Measurements from ENCODE around the gene ANXA4. TPM values are rescaled to one million over a fixed set of nuclear protein-coding genes. Genes with fewer than 3 reads are reported as not detected.

Gene ANXA4
- total and polyA plus RNA-seq, 2 of the 13 experiments (the other 11 are each of a cell fraction or from before 2014, with no cell fraction given) = 155 to 168 TPM

- peak; percentile 95 for TF ChIP-seq LBX2 (CRISPR knock-in tag; IDR thresholded peaks at IDR 0.05; ENCODE audit: borderline replicate concordance)
- TF ChIP-seq STAT5B (CRISPR knock-in tag; IDR thresholded peaks at IDR 0.05) = peak; percentile 61; the same call in 1 of the 2 replicates
- TF ChIP-seq, protein P1, sequence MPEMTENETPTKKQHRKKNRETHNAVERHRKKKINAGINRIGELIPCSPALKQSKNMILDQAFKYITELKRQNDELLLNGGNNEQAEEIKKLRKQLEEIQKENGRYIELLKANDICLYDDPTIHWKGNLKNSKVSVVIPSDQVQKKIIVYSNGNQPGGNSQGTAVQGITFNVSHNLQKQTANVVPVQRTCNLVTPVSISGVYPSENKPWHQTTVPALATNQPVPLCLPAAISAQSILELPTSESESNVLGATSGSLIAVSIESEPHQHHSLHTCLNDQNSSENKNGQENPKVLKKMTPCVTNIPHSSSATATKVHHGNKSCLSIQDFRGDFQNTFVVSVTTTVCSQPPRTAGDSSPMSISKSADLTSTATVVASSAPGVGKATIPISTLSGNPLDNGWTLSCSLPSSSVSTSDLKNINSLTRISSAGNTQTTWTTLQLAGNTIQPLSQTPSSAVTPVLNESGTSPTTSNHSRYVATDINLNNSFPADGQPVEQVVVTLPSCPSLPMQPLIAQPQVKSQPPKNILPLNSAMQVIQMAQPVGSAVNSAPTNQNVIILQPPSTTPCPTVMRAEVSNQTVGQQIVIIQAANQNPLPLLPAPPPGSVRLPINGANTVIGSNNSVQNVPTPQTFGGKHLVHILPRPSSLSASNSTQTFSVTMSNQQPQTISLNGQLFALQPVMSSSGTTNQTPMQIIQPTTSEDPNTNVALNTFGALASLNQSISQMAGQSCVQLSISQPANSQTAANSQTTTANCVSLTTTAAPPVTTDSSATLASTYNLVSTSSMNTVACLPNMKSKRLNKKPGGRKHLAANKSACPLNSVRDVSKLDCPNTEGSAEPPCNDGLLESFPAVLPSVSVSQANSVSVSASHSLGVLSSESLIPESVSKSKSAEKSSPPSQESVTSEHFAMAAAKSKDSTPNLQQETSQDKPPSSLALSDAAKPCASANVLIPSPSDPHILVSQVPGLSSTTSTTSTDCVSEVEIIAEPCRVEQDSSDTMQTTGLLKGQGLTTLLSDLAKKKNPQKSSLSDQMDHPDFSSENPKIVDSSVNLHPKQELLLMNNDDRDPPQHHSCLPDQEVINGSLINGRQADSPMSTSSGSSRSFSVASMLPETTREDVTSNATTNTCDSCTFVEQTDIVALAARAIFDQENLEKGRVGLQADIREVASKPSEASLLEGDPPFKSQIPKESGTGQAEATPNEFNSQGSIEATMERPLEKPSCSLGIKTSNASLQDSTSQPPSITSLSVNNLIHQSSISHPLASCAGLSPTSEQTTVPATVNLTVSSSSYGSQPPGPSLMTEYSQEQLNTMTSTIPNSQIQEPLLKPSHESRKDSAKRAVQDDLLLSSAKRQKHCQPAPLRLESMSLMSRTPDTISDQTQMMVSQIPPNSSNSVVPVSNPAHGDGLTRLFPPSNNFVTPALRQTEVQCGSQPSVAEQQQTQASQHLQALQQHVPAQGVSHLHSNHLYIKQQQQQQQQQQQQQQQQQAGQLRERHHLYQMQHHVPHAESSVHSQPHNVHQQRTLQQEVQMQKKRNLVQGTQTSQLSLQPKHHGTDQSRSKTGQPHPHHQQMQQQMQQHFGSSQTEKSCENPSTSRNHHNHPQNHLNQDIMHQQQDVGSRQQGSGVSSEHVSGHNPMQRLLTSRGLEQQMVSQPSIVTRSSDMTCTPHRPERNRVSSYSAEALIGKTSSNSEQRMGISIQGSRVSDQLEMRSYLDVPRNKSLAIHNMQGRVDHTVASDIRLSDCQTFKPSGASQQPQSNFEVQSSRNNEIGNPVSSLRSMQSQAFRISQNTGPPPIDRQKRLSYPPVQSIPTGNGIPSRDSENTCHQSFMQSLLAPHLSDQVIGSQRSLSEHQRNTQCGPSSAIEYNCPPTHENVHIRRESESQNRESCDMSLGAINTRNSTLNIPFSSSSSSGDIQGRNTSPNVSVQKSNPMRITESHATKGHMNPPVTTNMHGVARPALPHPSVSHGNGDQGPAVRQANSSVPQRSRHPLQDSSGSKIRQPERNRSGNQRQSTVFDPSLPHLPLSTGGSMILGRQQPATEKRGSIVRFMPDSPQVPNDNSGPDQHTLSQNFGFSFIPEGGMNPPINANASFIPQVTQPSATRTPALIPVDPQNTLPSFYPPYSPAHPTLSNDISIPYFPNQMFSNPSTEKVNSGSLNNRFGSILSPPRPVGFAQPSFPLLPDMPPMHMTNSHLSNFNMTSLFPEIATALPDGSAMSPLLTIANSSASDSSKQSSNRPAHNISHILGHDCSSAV (CRISPR knock-in tag; IDR thresholded peaks at IDR 0.05; ENCODE audit: borderline replicate concordance) = 0 out of 2 replicates have a peak, but pooled peaks have one; percentile 58
- TF ChIP-seq ZNF652 (CRISPR knock-in tag; IDR thresholded peaks at IDR 0.05; ENCODE audit: borderline replicate concordance, low read depth) = 0 out of 2 replicates have a peak, but pooled peaks have one; percentile 53
- peak; percentile 91 for TF ChIP-seq ZBED4 (CRISPR knock-in tag; IDR thresholded peaks at IDR 0.05; ENCODE audit: borderline replicate concordance)
- TF ChIP-seq MED8 (CRISPR knock-in tag; IDR thresholded peaks at IDR 0.05; ENCODE audit: insufficient replicate concordance) = peak; percentile 81
- no peak for TF ChIP-seq ZNF367 (CRISPR knock-in tag; IDR thresholded peaks at IDR 0.05; ENCODE audit: borderline replicate concordance)
- TF ChIP-seq RERE (CRISPR knock-in tag; IDR thresholded peaks at IDR 0.05; ENCODE audit: low read depth) = no peak
- TF ChIP-seq ADNP (CRISPR knock-in tag; IDR thresholded peaks at IDR 0.05) = no peak
Observed at GRCh38 chr2:69829256-69830044, 87.5 kb downstream of the ANXA4 start, which contains the start of gene GMCL1 (continued).

Data from HepG2 (cell line).